ENCODE results near the gene OR2T35. TPM values are rescaled to one million over a fixed set of nuclear protein-coding genes. Genes with fewer than 3 reads are reported as not detected.

Gene OR2T35, protein sequence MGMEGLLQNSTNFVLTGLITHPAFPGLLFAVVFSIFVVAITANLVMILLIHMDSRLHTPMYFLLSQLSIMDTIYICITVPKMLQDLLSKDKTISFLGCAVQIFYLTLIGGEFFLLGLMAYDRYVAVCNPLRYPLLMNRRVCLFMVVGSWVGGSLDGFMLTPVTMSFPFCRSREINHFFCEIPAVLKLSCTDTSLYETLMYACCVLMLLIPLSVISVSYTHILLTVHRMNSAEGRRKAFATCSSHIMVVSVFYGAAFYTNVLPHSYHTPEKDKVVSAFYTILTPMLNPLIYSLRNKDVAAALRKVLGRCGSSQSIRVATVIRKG
- total RNA-seq (2022; extraction: Qiagen RNA extraction; ENCODE audit: low read depth), result not detected in 5 replicates

DNA sequence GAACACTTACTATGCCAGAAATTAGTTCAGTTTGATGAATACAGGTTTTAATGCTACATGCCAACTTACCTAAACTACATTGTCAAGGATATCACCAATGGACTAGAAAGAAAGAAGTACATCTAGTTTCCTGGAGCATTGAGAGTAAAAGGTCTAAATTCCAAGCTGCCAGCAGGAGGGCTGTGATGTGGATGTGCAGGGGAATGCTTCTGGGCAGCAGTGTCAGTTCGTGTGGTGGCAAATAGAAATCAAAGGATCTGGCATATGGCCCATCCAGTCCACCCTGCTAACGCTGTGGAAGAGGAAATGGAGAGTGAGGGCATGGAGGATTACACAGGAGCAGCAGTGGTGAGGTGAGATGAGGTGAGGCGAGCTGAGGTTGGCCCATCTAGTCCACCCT lies at the start of gene OR2T35:
OR2T35 (minus strand) TSS at position 101 of the 400 bp plus-strand sequence. CDS start 6,020 bp downstream, outside the sequence.

DNA sequence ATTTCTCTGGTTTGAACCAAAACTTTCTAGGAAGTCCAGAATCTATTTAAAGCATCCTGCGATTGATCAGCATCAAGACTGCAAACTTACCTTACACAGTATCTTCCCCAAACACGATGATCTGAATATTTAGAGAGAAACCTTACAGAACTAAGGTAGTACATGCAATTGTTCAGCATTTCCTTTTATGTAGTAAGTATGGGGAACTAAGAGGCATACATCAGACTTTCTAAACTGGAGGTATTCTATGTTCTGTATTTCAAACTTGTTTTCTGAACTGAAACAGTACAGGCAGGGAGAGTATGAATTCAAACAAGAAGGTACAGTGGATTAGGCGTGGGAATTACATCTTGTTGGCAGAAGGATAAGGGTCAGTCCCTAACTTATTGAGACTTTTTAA lies 10.3 kb upstream of the OR2T35 start, which contains the start of gene OR2T27:
OR2T27 (minus strand) TSS at position 175 of the 400 bp plus-strand sequence. CDS start 4,644 bp downstream, outside the sequence.

DNA sequence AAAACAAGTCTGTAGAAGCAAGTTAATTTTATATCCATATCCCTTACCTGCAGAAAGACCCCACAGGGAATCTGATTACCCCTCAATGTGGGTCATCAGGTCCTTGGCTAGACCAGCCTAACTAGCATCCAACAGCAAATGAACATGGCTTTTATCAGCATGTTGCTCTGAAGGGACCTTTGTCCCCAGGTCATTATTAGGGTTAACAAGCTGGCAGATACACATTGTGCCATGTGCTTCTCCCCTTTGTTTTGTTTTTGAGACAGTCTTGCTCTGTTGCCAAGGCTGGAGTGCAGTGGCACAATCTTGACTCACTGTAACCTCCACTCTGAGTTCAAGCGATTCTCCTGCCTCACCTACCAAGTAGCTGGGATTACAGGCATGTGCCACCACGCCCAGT lies 10.1 kb downstream of the OR2T35 start, which contains the start of gene OR2T11:
OR2T11 (minus strand) TSS at position 101 of the 400 bp plus-strand sequence. CDS start 7,963 bp downstream, outside the sequence.

DNA sequence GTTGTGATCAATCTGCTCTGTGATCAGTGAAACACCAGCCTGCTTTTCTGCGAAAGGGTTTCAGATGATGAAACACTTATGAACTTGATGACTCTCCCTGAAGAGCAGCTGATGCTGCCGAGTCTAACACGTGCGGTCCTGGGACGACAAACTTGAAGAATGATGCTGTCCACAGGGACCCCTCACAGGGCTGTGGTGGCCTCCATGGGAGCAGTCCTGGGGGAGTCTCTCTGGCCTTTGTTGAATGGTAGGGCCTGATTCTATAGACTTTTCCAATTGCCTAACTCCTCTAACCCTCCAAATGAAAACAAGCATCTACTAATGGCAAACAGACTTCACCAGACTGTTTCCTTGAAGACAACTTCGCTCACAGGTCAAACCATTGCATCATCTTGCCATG lies 47.5 kb downstream of the OR2T35 start, which contains the start of gene OR2T10:
OR2T10 (minus strand) TSS at position 112 of the 400 bp plus-strand sequence. CDS start 3,932 bp downstream, outside the sequence.

Other genes starting within 250 kb of the OR2T35 start
- gene OR2T1, start 242.2 kb downstream of the OR2T35 start, total RNA-seq (2022; extraction: Qiagen RNA extraction; ENCODE audit: low read depth), result not detected in 5 replicates
- gene OR2T2, start 199.6 kb downstream of the OR2T35 start, total RNA-seq (2022; extraction: Qiagen RNA extraction; ENCODE audit: low read depth), result not detected in 5 replicates
- gene OR2T3, start 171.9 kb downstream of the OR2T35 start, total RNA-seq (2022; extraction: Qiagen RNA extraction; ENCODE audit: low read depth), result not detected in 5 replicates
- not detected in 5 replicates for gene OR2T5, start 156.7 kb downstream of the OR2T35 start, total RNA-seq (2022; extraction: Qiagen RNA extraction; ENCODE audit: low read depth)
- not detected in 5 replicates for gene OR2G6, start 137.2 kb downstream of the OR2T35 start, total RNA-seq (2022; extraction: Qiagen RNA extraction; ENCODE audit: low read depth)
- gene OR2T29, start 82.5 kb downstream of the OR2T35 start, total RNA-seq (2022; extraction: Qiagen RNA extraction; ENCODE audit: low read depth), result not detected in 5 replicates
- not detected in 5 replicates for gene OR2T34, start 70.5 kb downstream of the OR2T35 start, total RNA-seq (2022; extraction: Qiagen RNA extraction; ENCODE audit: low read depth)
- not detected in 5 replicates for gene OR2T10, start 47.6 kb downstream of the OR2T35 start, total RNA-seq (2022; extraction: Qiagen RNA extraction; ENCODE audit: low read depth)
- gene OR2T11, start 10.2 kb downstream of the OR2T35 start, total RNA-seq (2022; extraction: Qiagen RNA extraction; ENCODE audit: low read depth), result not detected in 5 replicates
- not detected in 5 replicates for gene OR2T27, start 10.2 kb upstream of the OR2T35 start, total RNA-seq (2022; extraction: Qiagen RNA extraction; ENCODE audit: low read depth)
- not detected in 5 replicates for gene OR14I1, start 57.5 kb upstream of the OR2T35 start, total RNA-seq (2022; extraction: Qiagen RNA extraction; ENCODE audit: low read depth)
- 0.19 to 0.45 TPM (median 0.21 TPM) in 3 of 5 replicates, not detected in the others for gene LYPD8, start 110.5 kb upstream of the OR2T35 start, total RNA-seq (2022; extraction: Qiagen RNA extraction; ENCODE audit: low read depth)
- 17.4 to 31.7 TPM (median 26.6 TPM) in 5 replicates for gene SH3BP5L, start 180.6 kb upstream of the OR2T35 start, total RNA-seq (2022; extraction: Qiagen RNA extraction; ENCODE audit: low read depth)
- 12.7 to 25.3 TPM (median 24.7 TPM) in 5 replicates for gene ZNF672, start 192.9 kb upstream of the OR2T35 start, total RNA-seq (2022; extraction: Qiagen RNA extraction; ENCODE audit: low read depth)
- gene ZNF692, start 213.8 kb upstream of the OR2T35 start, total RNA-seq (2022; extraction: Qiagen RNA extraction; ENCODE audit: low read depth), result 11.3 to 28.4 TPM (median 22.3 TPM) in 5 replicates

Measured in A549 treated with ZK216348 at 1 μM for 4 hours (cell line).